ENCODE results near the gene MCRS1.
"Not testable (repeated sequence)": the region's sequence is repeated elsewhere in the genome, so short reads cannot be mapped to it uniquely, and the experiment has no call there.

The MCRS1 gene

GRCh38 chr12:49567611-49568441 is at the start of gene MCRS1:
MCRS1 (minus strand) TSS chr12:49568142; CDS start chr12:49566731, 1,411 bp downstream.
- DNase-seq: peak; percentile 87

GRCh38 chr12:49616533-49617219 is 48.7 kb upstream of the MCRS1 start:
- DNase-seq: no peak

- DNase-seq: no peak
These were observed 47.8 kb upstream of the MCRS1 start for GRCh38 chr12:49615725-49616124.

- no peak for DNase-seq
These were observed 44.3 kb upstream of the MCRS1 start for GRCh38 chr12:49612210-49612609.

- DNase-seq: not testable (repeated sequence)
These were observed 42.8 kb upstream of the MCRS1 start for GRCh38 chr12:49610785-49611184.

GRCh38 chr12:49609875-49610154 is 41.9 kb upstream of the MCRS1 start:
- no peak for DNase-seq

- no peak for DNase-seq
These were observed 41.3 kb upstream of the MCRS1 start for GRCh38 chr12:49609059-49609874.

GRCh38 chr12:49605539-49605938 is 37.6 kb upstream of the MCRS1 start, which contains the start of gene FAM186B:
FAM186B (minus strand) TSS chr12:49605639; CDS start chr12:49605477, 162 bp downstream.
- not testable (repeated sequence) for DNase-seq

- DNase-seq: no peak
These were observed 36.9 kb upstream of the MCRS1 start for GRCh38 chr12:49604856-49605255.

- no peak for DNase-seq
These were observed 35.8 kb upstream of the MCRS1 start for GRCh38 chr12:49603721-49604120.

- DNase-seq: no peak
These were observed 32.0 kb upstream of the MCRS1 start for GRCh38 chr12:49599961-49600360.

GRCh38 chr12:49598527-49598926 is 30.6 kb upstream of the MCRS1 start:
- DNase-seq: no peak

GRCh38 chr12:49588721-49589516 is 21.0 kb upstream of the MCRS1 start:
- no peak for DNase-seq

GRCh38 chr12:49588281-49588680 is 20.3 kb upstream of the MCRS1 start:
- DNase-seq: no peak

GRCh38 chr12:49587174-49587908 is 19.4 kb upstream of the MCRS1 start:
- DNase-seq: no peak

GRCh38 chr12:49585477-49586459 is 17.8 kb upstream of the MCRS1 start:
- no peak for DNase-seq

- no peak for DNase-seq
These were observed 16.6 kb upstream of the MCRS1 start for GRCh38 chr12:49584591-49584990.

- no peak for DNase-seq
These were observed 15.6 kb upstream of the MCRS1 start for GRCh38 chr12:49583366-49584094.

GRCh38 chr12:49582850-49583249 is 14.9 kb upstream of the MCRS1 start:
- DNase-seq: no peak

- DNase-seq: no peak
These were observed 14.3 kb upstream of the MCRS1 start for GRCh38 chr12:49582201-49582600.

Data from GDM1 (cell line).